HG02943 (cell line): ENCODE data around the gene QKI.

Experiments used
- ATAC-seq: cut with Tn5 transposase; IDR thresholded peaks from one replicate; pipeline ENCODE4 v1.9.1; 2021; ENCODE audit warnings: mild to moderate bottlenecking, low read depth, moderate library complexity; ENCODE audit not compliant: unreplicated experiment

The QKI gene

DNA sequence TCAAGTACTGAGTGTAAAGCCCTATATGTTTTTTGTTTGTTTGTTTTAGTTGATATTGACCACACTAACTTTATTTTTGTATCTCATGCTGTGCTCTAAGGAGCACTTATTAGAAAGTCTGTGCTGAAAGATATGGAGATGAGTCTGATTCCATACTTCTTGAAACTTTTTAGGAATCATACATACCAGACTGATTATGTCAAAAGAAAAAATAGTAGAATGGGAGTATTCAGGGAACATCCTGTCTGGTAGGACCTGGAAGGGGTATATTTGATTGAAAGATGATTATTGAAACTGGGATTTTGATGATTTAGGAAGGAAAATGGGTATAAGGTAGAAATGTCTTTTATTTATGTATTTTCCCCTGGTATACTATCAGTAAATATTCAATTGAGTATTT lies 111.4 kb downstream of the QKI start:
- ATAC-seq: no peak

DNA sequence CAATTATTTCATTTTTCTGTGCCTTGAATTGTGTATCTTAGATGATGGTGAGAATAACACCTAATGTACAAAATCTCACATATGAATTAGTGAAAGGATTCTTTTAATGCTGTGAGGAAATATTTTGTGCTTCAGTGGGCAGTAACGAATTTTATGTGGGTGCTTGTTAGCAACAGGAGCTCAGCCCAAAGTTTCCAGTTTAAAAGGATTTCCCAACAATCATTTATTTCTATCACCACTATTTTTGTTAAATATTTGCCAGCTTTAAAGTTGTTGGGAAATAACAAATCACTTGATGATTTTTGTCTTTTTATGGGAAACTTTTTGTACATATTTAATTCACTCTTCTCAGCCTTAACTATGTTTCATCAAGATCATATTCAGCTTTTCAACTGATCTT lies 111.8 kb downstream of the QKI start:
- ATAC-seq: no peak

- ATAC-seq: no peak
These were observed 112.8 kb downstream of the QKI start for GRCh38 chr6:163527291-163527690.

- no peak for ATAC-seq
These were observed 115.1 kb downstream of the QKI start for GRCh38 chr6:163529605-163530004.

DNA sequence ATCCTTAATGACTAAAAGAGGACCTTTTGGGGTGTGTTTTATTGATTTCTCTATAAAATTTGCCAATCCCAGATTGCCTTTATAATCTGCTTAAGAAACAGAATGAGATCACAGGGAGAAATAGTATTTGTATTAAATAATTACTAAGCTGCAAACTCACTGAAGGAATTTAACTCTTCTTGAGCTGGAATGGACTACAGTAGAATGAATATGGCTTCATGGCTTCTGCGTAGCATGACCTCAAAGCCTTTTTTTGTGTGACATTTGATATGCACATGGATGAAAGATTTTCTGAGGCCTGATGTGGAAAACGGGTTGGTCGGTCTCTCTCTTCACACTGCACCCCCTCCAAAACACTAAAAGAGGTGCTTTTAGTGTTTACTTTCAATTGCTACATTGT lies 115.9 kb downstream of the QKI start:
- ATAC-seq: no peak

DNA sequence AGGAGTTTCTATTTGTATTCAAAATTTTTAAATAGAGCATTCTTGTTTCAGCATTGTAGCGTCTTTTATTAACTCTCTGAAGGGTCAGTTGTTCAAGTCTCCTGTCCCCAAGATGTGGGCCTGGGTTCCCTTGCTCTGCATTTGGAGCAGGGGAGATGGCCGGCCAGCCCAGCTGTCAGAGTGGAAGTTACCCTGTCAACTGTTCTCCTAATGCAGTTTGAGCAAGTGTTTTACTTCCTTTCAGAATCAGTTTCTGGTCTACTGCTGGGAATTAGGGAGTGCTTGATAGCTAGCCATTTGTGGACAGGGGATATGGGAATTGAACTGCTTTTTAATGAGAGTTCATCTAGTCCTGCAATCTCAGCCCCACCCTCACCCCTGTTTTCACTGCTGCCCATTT lies 116.6 kb downstream of the QKI start:
- no peak for ATAC-seq

DNA sequence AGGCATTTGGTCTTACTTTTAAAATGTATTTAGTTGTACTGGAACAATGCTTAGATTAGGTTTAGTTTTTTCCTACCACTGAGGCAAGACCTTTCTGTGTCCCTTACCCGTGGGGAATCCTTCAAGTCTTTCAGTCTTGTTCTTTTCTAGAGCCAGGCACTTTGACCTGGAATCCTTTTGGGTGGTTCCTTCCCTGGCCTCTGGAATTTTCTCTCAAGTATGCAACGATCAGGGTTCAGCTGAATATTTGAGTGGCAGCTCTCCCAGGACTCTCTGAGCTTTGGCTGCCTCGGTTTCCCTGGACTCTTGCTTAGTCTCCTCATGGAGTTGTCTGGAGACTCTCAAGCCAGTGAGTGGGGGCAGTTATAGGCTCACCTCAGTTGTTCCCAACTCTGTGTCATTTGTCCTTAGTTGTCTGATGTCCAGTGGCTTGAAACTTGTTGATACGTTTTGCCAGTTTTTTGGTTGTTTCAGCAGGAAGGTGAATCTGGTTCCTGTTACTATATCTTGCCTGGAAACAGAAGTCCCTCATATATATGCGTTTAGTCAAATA lies 118.1 kb downstream of the QKI start:
- no peak for ATAC-seq

DNA sequence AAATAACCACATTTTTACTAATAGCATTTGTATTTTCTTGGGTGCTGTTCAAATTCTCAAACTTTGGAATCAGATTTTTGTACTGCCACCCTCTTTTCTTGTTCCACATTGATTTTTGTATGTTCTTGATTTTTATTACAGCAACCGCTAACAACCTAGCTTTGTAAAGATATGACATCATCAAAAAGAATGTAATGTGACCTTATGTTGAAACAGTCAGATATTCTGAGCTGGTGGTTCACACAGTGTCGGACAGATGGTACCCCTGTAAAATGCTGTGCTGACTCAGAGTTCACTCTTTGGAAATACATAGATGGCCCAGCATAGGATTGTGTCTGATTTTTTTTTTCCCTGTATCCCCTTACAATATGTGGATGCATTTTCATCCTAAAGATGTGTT lies 118.9 kb downstream of the QKI start:
- ATAC-seq: no peak

- ATAC-seq: no peak
These were observed 122.3 kb downstream of the QKI start for GRCh38 chr6:163536770-163537169.

DNA sequence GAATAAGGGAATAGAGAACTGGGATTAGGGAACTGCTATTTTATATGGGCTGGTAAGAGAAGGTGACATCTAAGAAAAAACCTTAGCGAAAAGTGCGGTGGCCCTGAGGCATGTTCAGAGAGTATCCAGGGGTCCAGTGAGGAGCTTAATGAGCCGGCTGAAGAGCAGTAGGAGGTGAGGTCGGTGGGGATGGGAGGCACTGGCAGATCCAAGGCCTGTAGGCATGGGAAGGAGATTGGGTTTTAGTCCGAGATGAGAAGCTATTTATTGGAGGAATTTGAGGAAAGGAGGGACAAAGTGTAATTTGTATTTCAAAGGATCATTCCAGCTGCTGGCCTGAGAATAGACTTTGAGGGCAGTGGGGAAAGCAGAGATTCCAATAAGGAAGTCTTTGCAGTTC lies 123.8 kb downstream of the QKI start:
- no peak for ATAC-seq

GRCh38 chr6:163539101-163539762 lies 124.7 kb downstream of the QKI start:
- ATAC-seq: no peak

DNA sequence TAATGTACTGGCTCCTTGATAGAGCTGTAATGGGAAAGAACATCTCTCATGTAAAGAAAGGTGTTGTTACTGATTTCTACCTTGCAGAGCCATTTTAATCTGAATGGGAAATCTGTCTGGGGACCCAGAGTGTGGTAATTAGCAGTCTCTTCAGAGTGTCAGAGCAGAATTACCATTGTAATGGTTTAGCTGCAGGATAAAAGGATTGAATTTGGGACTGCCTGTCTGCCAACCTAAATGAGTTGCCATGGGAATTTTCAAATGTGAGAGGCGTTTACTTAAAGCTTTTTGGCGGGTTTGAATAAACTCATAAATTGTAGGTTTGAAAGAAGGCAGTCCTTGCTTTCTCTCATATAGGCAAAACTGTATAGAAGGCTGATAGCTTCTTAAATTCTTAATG lies 128.8 kb downstream of the QKI start:
- no peak for ATAC-seq

DNA sequence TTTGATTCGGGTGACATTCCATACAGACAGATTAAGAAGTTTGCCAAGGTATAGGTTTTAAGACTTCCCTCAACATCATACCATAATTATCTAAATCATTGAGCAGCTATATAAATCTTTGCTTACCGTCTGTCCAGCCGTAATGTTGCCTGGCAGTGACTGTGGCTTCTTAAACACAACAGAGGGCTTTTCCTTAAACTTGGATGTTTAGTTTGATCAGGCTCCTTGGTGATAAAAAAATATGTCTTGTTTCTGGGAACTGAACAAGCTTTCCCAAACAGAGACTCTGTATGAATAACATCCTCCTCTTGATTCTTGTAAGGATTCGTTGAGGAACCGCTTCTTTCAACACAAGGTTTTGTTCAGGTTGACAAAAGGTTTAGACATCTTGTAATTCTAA lies 130.9 kb downstream of the QKI start:
- ATAC-seq: no peak

DNA sequence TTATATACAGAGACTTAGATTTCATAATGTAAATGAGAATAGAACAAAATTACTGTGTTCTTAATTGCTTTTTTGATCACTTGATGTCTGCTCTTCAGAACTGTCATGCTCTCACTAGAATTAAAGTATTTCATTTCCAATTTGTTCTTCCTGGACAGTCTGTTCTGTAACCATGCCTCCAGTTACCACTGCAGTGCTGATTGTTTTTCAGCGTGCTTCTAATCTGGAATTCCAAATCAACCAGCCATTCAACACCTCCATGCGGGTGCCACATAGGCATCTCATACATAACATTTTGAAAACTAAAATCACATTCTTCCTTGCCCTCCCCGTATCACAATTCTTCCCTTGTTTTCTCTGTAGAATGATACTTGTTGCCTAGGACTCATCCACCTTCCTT lies 132.8 kb downstream of the QKI start:
- ATAC-seq: no peak

- ATAC-seq: no peak
These were observed 134.1 kb downstream of the QKI start for GRCh38 chr6:163548624-163549023.

GRCh38 chr6:163554032-163554431 lies 139.5 kb downstream of the QKI start:
- no peak for ATAC-seq

DNA sequence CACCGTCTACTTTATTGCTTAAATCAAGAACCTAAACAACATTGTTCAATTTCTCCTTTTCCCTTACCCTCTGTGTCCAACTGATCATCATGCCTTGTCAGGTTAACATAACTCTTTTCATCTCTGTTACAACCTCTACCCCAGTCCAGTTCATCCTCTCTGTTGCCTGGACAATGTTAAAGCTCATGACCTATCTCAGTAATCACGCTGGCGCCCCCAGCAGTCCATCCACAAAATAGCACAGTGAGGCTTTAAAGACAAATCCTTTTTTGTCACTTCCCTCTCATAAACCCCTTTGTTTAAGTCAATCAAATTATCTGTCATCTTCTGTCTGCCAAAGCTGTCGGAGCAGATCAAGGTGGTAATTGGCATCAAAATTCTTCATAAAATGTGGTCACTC lies 140.1 kb downstream of the QKI start:
- ATAC-seq: no peak

- no peak for ATAC-seq
These were observed 145.1 kb downstream of the QKI start for GRCh38 chr6:163559661-163560060.

- ATAC-seq: no peak
These were observed 148.8 kb downstream of the QKI start for GRCh38 chr6:163563318-163563717.

- ATAC-seq: no peak
These were observed 150.0 kb downstream of the QKI start for GRCh38 chr6:163564534-163564933.

DNA sequence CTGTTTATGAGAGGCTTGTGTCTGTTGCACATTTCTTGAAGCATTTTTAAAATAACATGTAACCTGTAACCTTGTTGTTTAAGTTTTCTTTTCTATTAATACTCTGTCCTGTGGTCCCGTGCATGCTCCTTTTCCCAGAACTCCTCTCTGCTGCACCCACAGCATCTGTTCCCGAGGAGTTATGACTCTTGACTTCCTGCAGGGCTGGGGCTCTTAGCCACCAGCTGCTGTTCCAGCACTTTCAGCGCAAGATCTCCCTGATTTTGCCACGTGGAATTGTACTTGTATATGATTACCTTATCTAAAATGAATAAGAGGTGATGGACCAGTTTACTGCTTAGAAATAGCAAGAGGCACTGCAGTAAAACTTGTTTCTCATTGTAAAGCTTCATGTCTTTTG lies 150.6 kb downstream of the QKI start:
- ATAC-seq: no peak

DNA sequence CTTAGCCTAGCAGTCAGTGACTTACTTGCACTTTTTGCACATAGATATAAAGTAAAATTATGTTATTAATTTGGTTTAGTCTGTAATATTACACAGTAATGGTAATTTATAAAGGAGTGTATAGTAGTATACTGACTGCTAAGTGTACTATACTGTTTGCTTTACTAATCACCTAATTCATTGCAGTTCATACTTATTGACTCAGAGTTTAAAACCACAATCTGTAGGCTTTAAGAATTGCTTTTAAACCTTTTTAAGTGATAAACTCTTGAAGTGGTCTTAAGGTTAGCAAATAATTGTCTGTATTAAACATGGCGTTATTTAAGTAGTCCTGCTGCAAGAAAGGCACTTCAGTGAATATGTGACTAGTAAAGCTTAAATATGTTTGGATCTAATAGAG lies 151.5 kb downstream of the QKI start:
- no peak for ATAC-seq

DNA sequence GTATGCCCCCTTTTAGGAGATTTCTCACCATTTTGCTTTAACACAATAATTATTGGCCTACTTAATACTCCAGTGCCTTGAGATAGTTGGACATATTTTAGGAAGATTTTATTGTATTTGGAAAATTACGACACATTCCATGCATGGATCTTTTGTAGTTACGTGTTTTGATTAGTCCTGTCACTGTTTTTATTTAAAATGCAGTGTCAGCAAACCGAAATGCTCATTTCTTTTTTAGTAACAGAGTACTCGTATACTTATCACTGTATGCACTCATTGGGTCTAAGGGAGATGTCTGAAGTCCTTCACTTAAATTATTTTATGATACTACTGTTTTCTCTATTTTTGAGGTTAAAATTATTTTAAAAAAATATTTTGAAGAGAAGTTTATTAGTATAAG lies 153.8 kb downstream of the QKI start:
- no peak for ATAC-seq
